Nephron (organoid): ENCODE results near the gene CYP4F2.

Source experiments
- H3K27ac Mint-ChIP-seq, 3 experiments: 2 replicates each; pipeline ENCODE4 v1.8.0; 2020; ENCODE audit warnings: mixed read lengths in 3 of 3, mild to moderate bottlenecking in 2 of 3, moderate library complexity in 1 of 3
- H3K27me3 Mint-ChIP-seq: 2 replicates; pipeline ENCODE4 v1.8.0; 2021; ENCODE audit warnings: low read depth, mild to moderate bottlenecking, moderate library complexity, mixed read lengths
- H3K36me3 Mint-ChIP-seq: 2 replicates; pipeline ENCODE4 v1.8.0; 2020; ENCODE audit warnings: low read depth, mixed read lengths
- H3K4me1 Mint-ChIP-seq: 2 replicates; pipeline ENCODE4 v1.8.0; 2020; ENCODE audit warnings: mixed read lengths
- H3K4me3 Mint-ChIP-seq, 3 experiments: 2 replicates each; pipeline ENCODE4 v1.8.0; 2020; ENCODE audit warnings: mild to moderate bottlenecking in 3 of 3, mixed read lengths in 3 of 3, moderate library complexity in 2 of 3
- H3K9me3 Mint-ChIP-seq: 2 replicates; pipeline ENCODE4 v1.8.0; 2020; ENCODE audit warnings: mixed read lengths
- CTCF ChIP-seq, 3 experiments: fragments of 200-600 bp; sonication (generic); IDR thresholded peaks; one replicate each; pipeline ENCODE4 v1.5.0; 2021; ENCODE audit warnings: antibody characterized with exemption in 3 of 3; ENCODE audit not compliant: unreplicated experiment in 3 of 3

The CYP4F2 gene

GRCh38 chr19:15897738-15898276 is at the start of gene CYP4F2:
Gene CYP4F2 (minus strand): TSS chr19:15898074. CDS start chr19:15897611, 463 bp downstream.
- Mint-ChIP-seq H3K36me3 (no peaks in the 10 kb centered on the region), H3K27me3 (no peaks in the 10 kb centered on the region), H3K27ac (no peak within 1 kb of the TSS), H3K4me1 (no peaks in the 10 kb centered on the region), H3K9me3 (peaks cover 61% of the 10 kb centered on the region), H3K4me3 (no peak within 1 kb of the TSS)
- TF ChIP-seq CTCF (IDR thresholded peaks at IDR 0.05; ENCODE audit: unreplicated experiment in 3 of 3) = no peak

- no peaks in the 10 kb centered on the region for H3K27me3 Mint-ChIP-seq
- peaks cover 49% of the 10 kb centered on the region for H3K9me3 Mint-ChIP-seq
- H3K27ac Mint-ChIP-seq = no peak overlapping the region
Observed at GRCh38 chr19:15945301-15945700, 47.4 kb upstream of the CYP4F2 start.

GRCh38 chr19:15944401-15944800 is 46.5 kb upstream of the CYP4F2 start:
- no peak overlapping the region for H3K27ac Mint-ChIP-seq

More at GRCh38 chr19:15945301-15945700, 47.4 kb upstream of the CYP4F2 start:
- no peak for TF ChIP-seq CTCF (IDR thresholded peaks at IDR 0.05; ENCODE audit: unreplicated experiment in 3 of 3)
- H3K4me3 Mint-ChIP-seq = no peak overlapping the region
- H3K36me3 Mint-ChIP-seq = no peaks in the 10 kb centered on the region
- H3K4me1 Mint-ChIP-seq = no peaks in the 10 kb centered on the region

GRCh38 chr19:15937771-15938170 is 39.9 kb upstream of the CYP4F2 start:
- no peak overlapping the region for H3K4me3 Mint-ChIP-seq
- no peak for TF ChIP-seq CTCF (IDR thresholded peaks at IDR 0.05; ENCODE audit: unreplicated experiment in 3 of 3)
- H3K9me3 Mint-ChIP-seq = peaks cover 31% of the 10 kb centered on the region
- H3K4me1 Mint-ChIP-seq = no peaks in the 10 kb centered on the region
- no peak overlapping the region for H3K27ac Mint-ChIP-seq
- H3K36me3 Mint-ChIP-seq = no peaks in the 10 kb centered on the region
- H3K27me3 Mint-ChIP-seq = no peaks in the 10 kb centered on the region

More at GRCh38 chr19:15944401-15944800, 46.5 kb upstream of the CYP4F2 start:
- no peaks in the 10 kb centered on the region for H3K27me3 Mint-ChIP-seq
- no peak for TF ChIP-seq CTCF (IDR thresholded peaks at IDR 0.05; ENCODE audit: unreplicated experiment in 3 of 3)
- H3K9me3 Mint-ChIP-seq = peaks cover 47% of the 10 kb centered on the region
- H3K4me3 Mint-ChIP-seq = no peak overlapping the region
- H3K4me1 Mint-ChIP-seq = no peaks in the 10 kb centered on the region
- no peaks in the 10 kb centered on the region for H3K36me3 Mint-ChIP-seq

- TF ChIP-seq CTCF (IDR thresholded peaks at IDR 0.05; ENCODE audit: unreplicated experiment in 3 of 3) = no peak
- no peak overlapping the region for H3K4me3 Mint-ChIP-seq
- H3K9me3 Mint-ChIP-seq = peaks cover 27% of the 10 kb centered on the region
- no peaks in the 10 kb centered on the region for H3K27me3 Mint-ChIP-seq
- H3K36me3 Mint-ChIP-seq = no peaks in the 10 kb centered on the region
- H3K4me1 Mint-ChIP-seq = no peaks in the 10 kb centered on the region
- H3K27ac Mint-ChIP-seq = no peak overlapping the region
Observed at GRCh38 chr19:15936950-15937349, 39.1 kb upstream of the CYP4F2 start.

GRCh38 chr19:15936173-15936572 is 38.3 kb upstream of the CYP4F2 start:
- Mint-ChIP-seq H3K27me3 (no peaks in the 10 kb centered on the region), H3K36me3 (no peaks in the 10 kb centered on the region), H3K9me3 (peaks cover 25% of the 10 kb centered on the region), H3K4me1 (no peaks in the 10 kb centered on the region), H3K27ac (no peak overlapping the region), H3K4me3 (no peak overlapping the region)
- no peak for TF ChIP-seq CTCF (IDR thresholded peaks at IDR 0.05; ENCODE audit: unreplicated experiment in 3 of 3)
